Hepatocyte (in vitro differentiated cells): ENCODE measurements around the gene KRTAP4-5. TPM values are rescaled to one million over a fixed set of nuclear protein-coding genes. Genes with fewer than 3 reads are reported as not detected.
"Not testable (repeated sequence)": the region's sequence is repeated elsewhere in the genome, so short reads cannot be mapped to it uniquely, and the experiment has no call there.

Experiments used
- DNase-seq: peaks from one replicate; pipeline ENCODE4 v3.0.0-alpha.2; 2016; ENCODE audit warnings: low spot score
- H2AFZ ChIP-seq: fragments of 200-600 bp; sonication (generic); 2 replicates; pipeline ENCODE4 v1.6.0; 2016; ENCODE audit warnings: antibody characterized with exemption, mild to moderate bottlenecking
- H3K27ac ChIP-seq: fragments of 200-600 bp; sonication (generic); 2 replicates; pipeline ENCODE4 v1.5.1; 2016; ENCODE audit warnings: mild to moderate bottlenecking
- H3K27me3 ChIP-seq: fragments of 200-600 bp; sonication (generic); 2 replicates; pipeline ENCODE4 v1.6.1; 2016
- H3K36me3 ChIP-seq: fragments of 200-600 bp; sonication (generic); replicated peaks from 2 replicates; pipeline ENCODE4 v1.5.1; 2016; ENCODE audit warnings: low read depth; ENCODE audit not compliant: insufficient read depth
- H3K4me1 ChIP-seq: fragments of 200-600 bp; sonication (generic); 2 replicates; pipeline ENCODE4 v1.5.1; 2016; ENCODE audit warnings: mild to moderate bottlenecking, moderate library complexity; ENCODE audit not compliant: insufficient read depth
- H3K4me2 ChIP-seq: fragments of 200-600 bp; sonication (generic); 2 replicates; pipeline ENCODE4 v1.6.0; 2016
- H3K4me3 ChIP-seq: fragments of 200-600 bp; sonication (generic); 2 replicates; pipeline ENCODE4 v1.5.1; 2016; ENCODE audit warnings: mild to moderate bottlenecking
- H3K79me2 ChIP-seq: fragments of 200-600 bp; sonication (generic); 2 replicates; pipeline ENCODE4 v1.6.0; 2017; ENCODE audit warnings: mild to moderate bottlenecking
- H3K9me2 ChIP-seq: fragments of 200-600 bp; sonication (generic); replicated peaks from 2 replicates; pipeline ENCODE4 v1.6.0; 2017; ENCODE audit warnings: mild to moderate bottlenecking; ENCODE audit not compliant: insufficient read depth
- H3K9me3 ChIP-seq: fragments of 200-600 bp; sonication (generic); 2 replicates; pipeline ENCODE4 v1.5.1; 2016; ENCODE audit warnings: low read depth, mild to moderate bottlenecking
- H4K20me1 ChIP-seq: fragments of 200-600 bp; sonication (generic); 2 replicates; pipeline ENCODE4 v1.6.0; 2016; ENCODE audit warnings: mild to moderate bottlenecking; ENCODE audit not compliant: insufficient read depth, poor library complexity, severe bottlenecking
- EZH2 ChIP-seq: fragments of 200-600 bp; sonication (generic); IDR thresholded peaks from 2 replicates; pipeline ENCODE4 v1.6.1; 2016; ENCODE audit warnings: antibody characterized with exemption, mild to moderate bottlenecking, borderline replicate concordance
- EZH2phosphoT487 ChIP-seq: fragments of 200-600 bp; sonication (generic); IDR thresholded peaks from one replicate; pipeline ENCODE4 v1.6.1; 2018; ENCODE audit warnings: antibody characterized with exemption, mild to moderate bottlenecking, low read depth, moderate library complexity; ENCODE audit not compliant: unreplicated experiment, severe bottlenecking
- whole genome bisulfite sequencing: methylation state at CpG from one replicate; pipeline ENCODE4 v1.1.6; 2016; ENCODE audit warnings: low lambda C conversion rate; ENCODE audit errors: missing lambda C conversion rate; 5-methylcytosine and 5-hydroxymethylcytosine counted together
- polyA plus RNA-seq: library from polyadenylated mRNA; unstranded; fragments of >200 nt; fragmentation: Nextera tagmentation; extraction: Ambion mirVana; gene quantifications from 2 replicates; pipeline ENCODE4 v1.2.1, GENCODE V29; 2016
- total RNA-seq: library from RNA; depleted of rRNA; stranded (reverse); fragments of >200 nt; gene quantifications from 2 replicates; pipeline ENCODE4 v1.2.3, GENCODE V29; 2014
- TF ChIP-seq, protein P1 (sequence below): fragments of 200-600 bp; sonication (generic); IDR thresholded peaks from 2 replicates; pipeline ENCODE4 v1.5.1; 2016; ENCODE audit warnings: antibody characterized with exemption, mild to moderate bottlenecking; ENCODE audit not compliant: poor library complexity

KRTAP4-5 gene
- total and polyA plus RNA-seq, 2 experiments from 2014 or later = not detected

GRCh38 chr17:41145261-41145660 lies 4.4 kb downstream of the KRTAP4-5 start:
- no peak overlapping the region for H3K4me2 ChIP-seq
- no peaks in the 10 kb centered on the region for H3K9me2 ChIP-seq
- no peaks in the 10 kb centered on the region for H3K27me3 ChIP-seq
- H2AFZ ChIP-seq = no peak overlapping the region
- no peaks in the 10 kb centered on the region for H3K36me3 ChIP-seq
- no peak overlapping the region for H3K4me3 ChIP-seq
- no peaks in the 10 kb centered on the region for H3K9me3 ChIP-seq
- H3K79me2 ChIP-seq = no peaks in the 10 kb centered on the region
- H4K20me1 ChIP-seq = no peaks in the 10 kb centered on the region
- no peaks in the 10 kb centered on the region for H3K4me1 ChIP-seq
- no peak for DNase-seq
- WGBS = 81% methylated on average over 2 of the region's 2 CpGs
- H3K27ac ChIP-seq = no peak overlapping the region
- no peak for TF ChIP-seq EZH2
- no peak for TF ChIP-seq EZH2phosphoT487
- TF ChIP-seq, protein P1, sequence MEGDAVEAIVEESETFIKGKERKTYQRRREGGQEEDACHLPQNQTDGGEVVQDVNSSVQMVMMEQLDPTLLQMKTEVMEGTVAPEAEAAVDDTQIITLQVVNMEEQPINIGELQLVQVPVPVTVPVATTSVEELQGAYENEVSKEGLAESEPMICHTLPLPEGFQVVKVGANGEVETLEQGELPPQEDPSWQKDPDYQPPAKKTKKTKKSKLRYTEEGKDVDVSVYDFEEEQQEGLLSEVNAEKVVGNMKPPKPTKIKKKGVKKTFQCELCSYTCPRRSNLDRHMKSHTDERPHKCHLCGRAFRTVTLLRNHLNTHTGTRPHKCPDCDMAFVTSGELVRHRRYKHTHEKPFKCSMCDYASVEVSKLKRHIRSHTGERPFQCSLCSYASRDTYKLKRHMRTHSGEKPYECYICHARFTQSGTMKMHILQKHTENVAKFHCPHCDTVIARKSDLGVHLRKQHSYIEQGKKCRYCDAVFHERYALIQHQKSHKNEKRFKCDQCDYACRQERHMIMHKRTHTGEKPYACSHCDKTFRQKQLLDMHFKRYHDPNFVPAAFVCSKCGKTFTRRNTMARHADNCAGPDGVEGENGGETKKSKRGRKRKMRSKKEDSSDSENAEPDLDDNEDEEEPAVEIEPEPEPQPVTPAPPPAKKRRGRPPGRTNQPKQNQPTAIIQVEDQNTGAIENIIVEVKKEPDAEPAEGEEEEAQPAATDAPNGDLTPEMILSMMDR = no peak

GRCh38 chr17:41144846-41145245 lies 4.8 kb downstream of the KRTAP4-5 start:
- Histone ChIP-seq H3K79me2 (no peaks in the 10 kb centered on the region), H3K27ac (no peak overlapping the region), H3K9me2 (no peaks in the 10 kb centered on the region), H3K36me3 (no peaks in the 10 kb centered on the region), H3K9me3 (no peaks in the 10 kb centered on the region), H3K4me2 (no peak overlapping the region), H3K4me3 (no peak overlapping the region), H2AFZ (no peak overlapping the region), H3K4me1 (no peaks in the 10 kb centered on the region), H3K27me3 (no peaks in the 10 kb centered on the region), H4K20me1 (no peaks in the 10 kb centered on the region)
- DNase-seq = no peak
- WGBS = 95% methylated on average over 1 of the region's 1 CpG
- TF ChIP-seq EZH2 (no peak), EZH2phosphoT487 (no peak)
- TF ChIP-seq, protein P1 = no peak

DNA sequence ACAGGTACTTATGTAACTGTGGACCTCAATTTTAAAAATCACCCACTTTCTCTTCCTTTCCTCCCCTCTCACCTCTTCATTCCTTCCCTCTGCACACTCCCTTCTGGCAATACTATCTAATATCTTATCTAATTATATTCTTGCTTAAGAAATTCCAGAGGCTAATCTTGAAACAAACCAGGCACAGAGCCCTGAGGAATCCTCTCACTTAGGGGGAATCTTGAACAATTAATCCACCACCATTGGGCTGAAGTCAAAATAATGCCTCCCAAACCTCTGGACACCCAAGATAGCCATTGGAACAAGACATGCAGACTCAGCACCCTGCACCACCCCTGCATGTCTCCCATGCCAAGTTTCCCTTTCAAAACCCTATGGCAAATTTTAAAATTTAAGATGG lies 8.3 kb downstream of the KRTAP4-5 start:
- no peaks in the 10 kb centered on the region for H4K20me1 ChIP-seq
- H3K79me2 ChIP-seq = no peaks in the 10 kb centered on the region
- H3K4me2 ChIP-seq = no peak overlapping the region
- no peak overlapping the region for H3K27ac ChIP-seq
- no peaks in the 10 kb centered on the region for H3K9me3 ChIP-seq
- TF ChIP-seq, protein P1 = no peak
- TF ChIP-seq EZH2 (no peak), EZH2phosphoT487 (no peak)
- H3K4me1 ChIP-seq = no peaks in the 10 kb centered on the region
- no peak overlapping the region for H2AFZ ChIP-seq
- no peaks in the 10 kb centered on the region for H3K9me2 ChIP-seq
- H3K27me3 ChIP-seq = no peaks in the 10 kb centered on the region
- DNase-seq = no peak
- H3K4me3 ChIP-seq = no peak overlapping the region
- no peaks in the 10 kb centered on the region for H3K36me3 ChIP-seq

GRCh38 chr17:41140360-41141131 lies 9.1 kb downstream of the KRTAP4-5 start, which contains the start of gene KRTAP4-6:
KRTAP4-6 (minus strand) TSS chr17:41140544; CDS start chr17:41140487, 57 bp downstream.
- no peak for DNase-seq
- H3K79me2 ChIP-seq = no peaks in the 10 kb centered on the region
- H3K4me1 ChIP-seq = no peaks in the 10 kb centered on the region
- H2AFZ ChIP-seq = no peak within 1 kb of the TSS
- no peak within 1 kb of the TSS for H3K4me3 ChIP-seq
- no peak within 1 kb of the TSS for H3K4me2 ChIP-seq
- 83% methylated on average over 6 of the region's 6 CpGs for WGBS
- no peaks in the 10 kb centered on the region for H3K27me3 ChIP-seq
- H4K20me1 ChIP-seq = no peaks in the 10 kb centered on the region
- no peaks in the 10 kb centered on the region for H3K36me3 ChIP-seq
- no peaks in the 10 kb centered on the region for H3K9me2 ChIP-seq
- H3K9me3 ChIP-seq = no peaks in the 10 kb centered on the region
- no peak for TF ChIP-seq EZH2phosphoT487
- TF ChIP-seq EZH2 = no peak
- TF ChIP-seq, protein P1 = no peak
- H3K27ac ChIP-seq = no peak within 1 kb of the TSS

DNA sequence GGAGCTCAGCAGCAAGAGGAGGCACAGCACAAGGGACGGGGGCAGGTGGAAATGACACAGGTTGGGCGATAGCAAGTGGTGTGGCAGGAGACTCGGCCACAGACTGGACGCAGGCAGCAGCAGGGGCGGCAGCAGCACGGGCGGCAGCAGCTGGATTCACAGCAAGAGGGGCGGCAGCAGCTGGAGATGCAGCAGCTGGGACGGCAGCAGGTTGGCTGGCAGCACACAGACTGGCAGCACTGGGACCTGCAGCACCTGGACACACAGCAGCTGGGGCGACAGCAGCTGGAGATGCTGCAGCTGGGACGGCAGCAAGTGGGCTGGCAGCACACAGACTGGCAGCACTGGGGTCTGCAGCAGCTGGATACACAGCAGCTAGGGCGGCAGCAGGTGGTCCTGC lies 9.8 kb downstream of the KRTAP4-5 start:
- not testable (repeated sequence) for H3K36me3 ChIP-seq, H3K4me3 ChIP-seq, H3K9me2 ChIP-seq, H2AFZ ChIP-seq, H3K4me1 ChIP-seq, H3K27ac ChIP-seq, H3K9me3 ChIP-seq, H3K27me3 ChIP-seq, H3K79me2 ChIP-seq, H4K20me1 ChIP-seq, DNase-seq, H3K4me2 ChIP-seq
- WGBS = 92% methylated on average over 11 of the region's 12 CpGs
